Transverse colon (tissue), 3 donors: ENCODE measurements around the gene SRMS.

ENCODE experiments used
- POLR2A ChIP-seq: fragments of 450-650 bp; IDR thresholded peaks from one replicate; pipeline ENCODE4 v1.6.1; 2016; ENCODE audit warnings: antibody characterized with exemption, mild to moderate bottlenecking, moderate library complexity
- TF ChIP-seq, protein P1 (sequence below), 5 experiments: fragments of 200-600 bp in 3 of 5; fragments of 450-650 bp in 2 of 5; sonication (generic) in 3 of 5; IDR thresholded peaks; 1 replicate in 2 of 5; 2 replicates in 3 of 5; pipeline ENCODE4 v1.5.1; 2016 to 2017; ENCODE audit warnings: antibody characterized with exemption in 5 of 5, inconsistent platforms in 3 of 5, mild to moderate bottlenecking in 2 of 5, moderate library complexity in 1 of 5

DNA sequence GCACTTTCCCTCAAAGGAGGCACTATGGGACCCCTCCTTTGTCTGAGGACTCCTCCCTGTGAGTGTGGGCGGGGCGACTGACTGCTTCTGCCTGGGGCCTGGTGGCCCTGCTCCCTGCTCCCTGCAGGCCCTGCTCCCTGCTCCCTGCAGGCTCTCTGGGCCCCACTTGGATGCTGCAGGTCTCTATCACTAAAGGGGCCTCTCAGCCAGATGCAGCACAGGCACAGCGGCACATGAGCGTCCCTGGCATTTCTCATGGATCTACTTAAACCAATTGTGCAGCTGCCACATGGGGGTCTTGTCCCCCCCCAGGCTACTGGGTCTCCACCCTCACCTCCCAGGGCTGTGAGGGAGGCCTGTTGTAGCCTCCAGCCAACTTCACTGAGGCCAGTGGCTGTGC lies 56.5 kb downstream of the SRMS start:
- TF ChIP-seq, protein P1, sequence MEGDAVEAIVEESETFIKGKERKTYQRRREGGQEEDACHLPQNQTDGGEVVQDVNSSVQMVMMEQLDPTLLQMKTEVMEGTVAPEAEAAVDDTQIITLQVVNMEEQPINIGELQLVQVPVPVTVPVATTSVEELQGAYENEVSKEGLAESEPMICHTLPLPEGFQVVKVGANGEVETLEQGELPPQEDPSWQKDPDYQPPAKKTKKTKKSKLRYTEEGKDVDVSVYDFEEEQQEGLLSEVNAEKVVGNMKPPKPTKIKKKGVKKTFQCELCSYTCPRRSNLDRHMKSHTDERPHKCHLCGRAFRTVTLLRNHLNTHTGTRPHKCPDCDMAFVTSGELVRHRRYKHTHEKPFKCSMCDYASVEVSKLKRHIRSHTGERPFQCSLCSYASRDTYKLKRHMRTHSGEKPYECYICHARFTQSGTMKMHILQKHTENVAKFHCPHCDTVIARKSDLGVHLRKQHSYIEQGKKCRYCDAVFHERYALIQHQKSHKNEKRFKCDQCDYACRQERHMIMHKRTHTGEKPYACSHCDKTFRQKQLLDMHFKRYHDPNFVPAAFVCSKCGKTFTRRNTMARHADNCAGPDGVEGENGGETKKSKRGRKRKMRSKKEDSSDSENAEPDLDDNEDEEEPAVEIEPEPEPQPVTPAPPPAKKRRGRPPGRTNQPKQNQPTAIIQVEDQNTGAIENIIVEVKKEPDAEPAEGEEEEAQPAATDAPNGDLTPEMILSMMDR (IDR thresholded peaks at IDR 0.05) = no peak
- TF ChIP-seq POLR2A = no peak
